ENCODE measurements around the gene LRP3. TPM values are rescaled to one million over a fixed set of nuclear protein-coding genes. Genes with fewer than 3 reads are reported as not detected.

Gene LRP3
- total and polyA plus RNA-seq, 2 donors (not counting 1 experiment from before 2014, with no cell fraction given): 0.10 TPM; not detected in 1

GRCh38 chr19:33242131-33242530, 48.0 kb downstream of the LRP3 start:
- DNase-seq: no peak
- no peak for ATAC-seq (ENCODE audit: low read depth)
- no peak overlapping the region for H3K4me2 ChIP-seq (replicated peaks; ENCODE audit: low read depth, low read length, poor library complexity, severe bottlenecking)
- H3K4me1 ChIP-seq (ENCODE audit: control insufficient read depth in 2 of 2, insufficient read depth in 2 of 2, low read length in 2 of 2): no peaks in the 10 kb centered on the region
- ChIA-PET POLR2A (no interaction called here), CTCF (interaction anchor here (0.9 to 14.9 kb wide), 2 partner anchors 165 to 170 kb away, joined by 4 to 211 read pairs; no protein-coding TSS in a partner anchor)
- no peak overlapping the region for H3K9ac ChIP-seq (ENCODE audit: low read length)
- H2AFZ ChIP-seq (ENCODE audit: insufficient read depth, low read depth, low read length, poor library complexity, severe bottlenecking): no peak overlapping the region
- peaks cover 0 to 3% (median 0%) of the 10 kb centered on the region in 4 experiments for H3K27me3 ChIP-seq (replicated peaks in 1 of 4; ENCODE audit: control extremely low read depth in 1 of 4, control insufficient read depth in 3 of 4, insufficient read depth in 4 of 4, low read length in 3 of 4)
- no peaks in the 10 kb centered on the region for H3K79me2 ChIP-seq (ENCODE audit: control insufficient read depth, insufficient read depth, low read length)
- H3K27me3 Mint-ChIP-seq: peaks cover 14% of the 10 kb centered on the region
- intact Hi-C loops (cut with micrococcal nuclease): no loop called here
- no peaks in the 10 kb centered on the region for H3K36me3 ChIP-seq (replicated peaks in 1 of 2; ENCODE audit: control extremely low read depth in 1 of 2, control insufficient read depth in 1 of 2, extremely low read depth in 1 of 2, insufficient read depth in 2 of 2, low read length in 1 of 2)
- H3K27ac Mint-ChIP-seq: no peak overlapping the region
- no peak overlapping the region for H3K27ac ChIP-seq (ENCODE audit: low read length in 2 of 2)
- no peaks in the 10 kb centered on the region for H3K9me3 Mint-ChIP-seq (ENCODE audit: insufficient read depth)
- H3K9me3 ChIP-seq (ENCODE audit: control extremely low read depth in 1 of 3, control insufficient read depth in 2 of 3, insufficient read depth in 1 of 3, low read length in 2 of 3): peaks cover 0 to 19% (median 8%) of the 10 kb centered on the region in 3 donors
- WGBS (ENCODE audit: insufficient coverage): 100% methylated on average over 1 of the region's 10 CpGs
- H3K4me1 Mint-ChIP-seq: no peaks in the 10 kb centered on the region
- TF ChIP-seq EZH2 (IDR thresholded peaks at IDR 0.05; ENCODE audit: borderline replicate concordance, insufficient read depth, low read depth, low read length, poor library complexity, severe bottlenecking) (no peak), CTCF (IDR thresholded peaks at IDR 0.05) (no peak)
- no peaks in the 10 kb centered on the region for H4K20me1 ChIP-seq (ENCODE audit: control insufficient read depth, insufficient read depth, low read length, poor library complexity, severe bottlenecking)
- H3K4me3 ChIP-seq (ENCODE audit: control extremely low read depth in 1 of 5, extremely low read depth in 1 of 5, insufficient read depth in 1 of 5, low read depth in 2 of 5, low read length in 4 of 5): no peak overlapping the region
- H3K4me3 Mint-ChIP-seq: no peak overlapping the region

GRCh38 chr19:33242911-33243310, 48.8 kb downstream of the LRP3 start:
- CTCF ChIA-PET: interaction anchor here (1.0 to 14.9 kb wide), 2 partner anchors 164 to 173 kb away, joined by 4 to 211 read pairs; no protein-coding TSS in a partner anchor
- H3K27me3 ChIP-seq (replicated peaks in 1 of 4; ENCODE audit: control extremely low read depth in 1 of 4, control insufficient read depth in 3 of 4, insufficient read depth in 4 of 4, low read length in 3 of 4): peaks cover 0 to 3% (median 0%) of the 10 kb centered on the region in 4 experiments
- H2AFZ ChIP-seq (ENCODE audit: insufficient read depth, low read depth, low read length, poor library complexity, severe bottlenecking): no peak overlapping the region
- DNase-seq: no peak
- H4K20me1 ChIP-seq (ENCODE audit: control insufficient read depth, insufficient read depth, low read length, poor library complexity, severe bottlenecking): no peaks in the 10 kb centered on the region
- Mint-ChIP-seq H3K27me3 (peaks cover 11% of the 10 kb centered on the region), H3K4me1 (no peaks in the 10 kb centered on the region), H3K4me3 (no peak overlapping the region), H3K27ac (no peak overlapping the region), H3K9me3 (ENCODE audit: insufficient read depth) (no peaks in the 10 kb centered on the region)
- ATAC-seq (ENCODE audit: low read depth): no peak
- H3K4me2 ChIP-seq (replicated peaks; ENCODE audit: low read depth, low read length, poor library complexity, severe bottlenecking): no peak overlapping the region
- TF ChIP-seq EZH2 (IDR thresholded peaks at IDR 0.05; ENCODE audit: borderline replicate concordance, insufficient read depth, low read depth, low read length, poor library complexity, severe bottlenecking): no peak
- TF ChIP-seq CTCF (IDR thresholded peaks at IDR 0.05): no peak
- 85% methylated on average over 5 of the region's 6 CpGs for WGBS (ENCODE audit: insufficient coverage)
- H3K4me1 ChIP-seq (ENCODE audit: control insufficient read depth in 2 of 2, insufficient read depth in 2 of 2, low read length in 2 of 2): no peaks in the 10 kb centered on the region
- peaks cover 0 to 19% (median 8%) of the 10 kb centered on the region in 3 donors for H3K9me3 ChIP-seq (ENCODE audit: control extremely low read depth in 1 of 3, control insufficient read depth in 2 of 3, insufficient read depth in 1 of 3, low read length in 2 of 3)
- no peak overlapping the region for H3K4me3 ChIP-seq (ENCODE audit: control extremely low read depth in 1 of 5, extremely low read depth in 1 of 5, insufficient read depth in 1 of 5, low read depth in 2 of 5, low read length in 4 of 5)
- no peaks in the 10 kb centered on the region for H3K79me2 ChIP-seq (ENCODE audit: control insufficient read depth, insufficient read depth, low read length)
- H3K9ac ChIP-seq (ENCODE audit: low read length): no peak overlapping the region
- POLR2A ChIA-PET: no interaction called here
- H3K36me3 ChIP-seq (replicated peaks in 1 of 2; ENCODE audit: control extremely low read depth in 1 of 2, control insufficient read depth in 1 of 2, extremely low read depth in 1 of 2, insufficient read depth in 2 of 2, low read length in 1 of 2): no peaks in the 10 kb centered on the region
- H3K27ac ChIP-seq (ENCODE audit: low read length in 2 of 2): no peak overlapping the region
- intact Hi-C loops (cut with micrococcal nuclease): no loop called here

Measured in B cell (primary cell).